A204.1 (cell line): ENCODE results near the gene C2orf80.
"Not testable (repeated sequence)": the region's sequence is repeated elsewhere in the genome, so short reads cannot be mapped to it uniquely, and the experiment has no call there.

Experiments
- FAIRE-seq: peaks from 2 replicates; lab custom pipeline; 2012; peaks lifted over from hg19 to GRCh38; lab: Jason Lieb, UNC

The C2orf80 gene

DNA sequence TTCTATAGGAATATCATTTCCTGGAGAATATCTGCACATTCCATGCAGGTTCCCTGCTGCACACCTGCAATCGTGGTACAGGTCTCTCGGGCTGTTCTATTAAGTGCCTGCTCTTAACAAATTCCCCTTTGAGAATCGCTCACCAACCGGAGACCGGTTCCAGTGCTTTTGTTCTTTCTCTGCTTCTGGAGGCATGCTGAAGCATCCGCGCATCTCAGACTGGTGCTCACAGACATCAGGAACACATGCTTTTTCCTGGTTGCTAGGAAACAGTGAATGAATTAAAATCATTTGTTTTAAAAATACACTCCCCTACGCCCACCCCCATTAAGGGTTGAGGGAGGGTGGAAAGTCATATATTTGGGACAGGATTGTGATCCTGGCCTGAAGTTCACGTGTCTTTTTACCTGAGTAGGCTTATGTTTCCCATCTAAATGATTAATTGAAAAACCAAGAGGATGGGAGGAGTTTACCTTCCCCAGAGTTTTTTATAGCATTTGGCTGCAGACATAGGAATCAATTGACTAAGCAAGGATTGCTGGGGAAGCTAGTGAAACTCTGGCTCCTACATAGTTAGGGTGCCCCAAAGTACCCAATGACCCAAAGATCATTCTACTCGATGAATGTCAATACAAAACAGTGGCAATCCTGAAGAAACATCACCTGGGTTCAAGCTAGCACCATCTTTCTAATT is at the start of gene C2orf80:
Gene C2orf80, minus strand, starts transcription at position 221 of the 694 bp plus-strand sequence. CDS start 3,044 bp downstream, outside the sequence.
- FAIRE-seq: no peak

GRCh38 chr2:208235860-208236259 is 46.0 kb upstream of the C2orf80 start:
- no peak for FAIRE-seq

DNA sequence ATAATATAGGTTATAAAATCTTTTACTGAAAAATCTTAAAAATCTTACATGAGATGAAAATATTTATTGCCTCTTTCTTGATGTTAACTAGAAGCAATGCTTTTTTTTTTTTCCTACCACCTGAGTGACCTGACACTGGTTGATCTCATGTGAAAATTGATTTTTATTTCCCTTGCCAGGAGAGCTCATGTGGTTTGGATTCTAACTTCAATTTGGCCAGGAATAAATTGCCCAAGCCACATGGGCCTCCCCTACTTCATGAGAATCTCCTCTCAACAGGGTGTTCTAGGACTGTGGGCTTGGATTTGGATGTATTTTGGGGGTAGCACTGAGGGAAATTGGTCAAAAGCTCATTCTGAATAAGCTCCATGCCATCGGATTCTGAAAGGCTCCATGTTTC is 45.0 kb upstream of the C2orf80 start:
- no peak for FAIRE-seq

DNA sequence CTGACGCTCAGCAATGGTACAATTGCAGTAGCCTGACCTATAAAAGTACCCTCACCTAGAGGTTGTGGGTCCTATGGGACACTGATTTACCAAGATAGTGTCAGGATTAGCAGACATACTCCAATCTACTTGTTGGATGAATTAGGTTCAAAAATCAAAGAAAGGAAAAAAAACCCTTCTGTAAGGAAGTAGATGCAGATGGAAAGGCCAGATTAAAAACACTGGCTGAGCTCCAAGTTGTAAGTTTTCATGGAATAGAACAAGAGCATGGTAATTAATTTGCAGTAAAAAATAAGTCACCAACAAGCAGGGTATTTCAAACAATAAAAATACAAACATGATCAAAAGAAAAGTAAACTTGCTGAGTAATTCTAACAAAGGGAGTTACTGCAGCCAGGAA is 38.6 kb upstream of the C2orf80 start:
- no peak for FAIRE-seq

DNA sequence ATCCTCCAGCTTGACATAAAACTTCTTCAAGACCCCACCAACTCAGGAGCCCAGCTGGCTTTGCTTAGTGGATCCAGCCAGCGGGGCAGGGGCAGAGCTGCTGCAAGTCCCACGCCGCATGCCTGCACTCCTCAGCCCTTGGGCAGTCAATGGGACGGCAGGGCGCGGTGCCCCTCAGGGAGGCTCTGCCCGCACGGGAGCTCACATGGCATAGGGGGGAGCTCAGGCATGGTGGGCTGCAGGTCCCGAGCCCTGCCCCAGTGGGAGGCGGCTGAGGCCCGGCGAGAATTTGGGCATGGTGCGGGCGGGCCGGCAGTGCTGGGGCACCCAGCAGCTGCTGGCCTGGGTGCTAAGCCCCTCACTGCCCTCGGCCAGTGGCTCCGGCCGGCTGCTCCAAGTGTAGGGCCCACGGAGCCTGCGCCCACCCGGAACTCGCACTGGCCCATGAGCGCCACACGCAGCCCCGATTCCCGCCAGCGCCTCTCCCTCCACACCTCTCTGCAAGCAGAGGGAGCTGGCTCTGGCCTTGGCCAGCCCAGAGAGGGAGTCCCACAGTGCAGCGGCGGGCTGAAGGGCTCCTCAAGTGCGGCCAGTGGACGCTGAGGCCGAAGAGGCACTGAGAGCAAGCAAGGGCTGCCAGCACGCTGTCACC is 37.9 kb upstream of the C2orf80 start:
- no peak for FAIRE-seq

DNA sequence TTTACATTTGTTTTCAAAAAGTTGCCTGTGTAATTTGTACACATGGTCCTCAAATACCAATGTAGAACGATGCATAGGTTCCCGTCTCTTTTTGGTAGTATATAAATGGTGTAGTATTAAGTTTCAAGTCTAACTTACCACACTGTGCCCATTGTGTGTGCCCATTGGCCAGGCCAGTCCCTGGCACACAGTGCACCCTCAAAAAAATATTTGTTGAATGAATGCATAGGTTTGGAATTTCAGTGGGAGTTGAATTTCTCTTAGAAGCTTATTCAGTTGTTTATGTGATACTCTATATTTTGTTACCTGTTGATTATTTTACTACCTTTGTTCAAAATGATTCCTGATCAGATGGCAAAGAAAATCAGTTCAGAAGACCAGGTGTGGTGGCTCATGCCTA is 35.0 kb upstream of the C2orf80 start:
- FAIRE-seq: no peak

DNA sequence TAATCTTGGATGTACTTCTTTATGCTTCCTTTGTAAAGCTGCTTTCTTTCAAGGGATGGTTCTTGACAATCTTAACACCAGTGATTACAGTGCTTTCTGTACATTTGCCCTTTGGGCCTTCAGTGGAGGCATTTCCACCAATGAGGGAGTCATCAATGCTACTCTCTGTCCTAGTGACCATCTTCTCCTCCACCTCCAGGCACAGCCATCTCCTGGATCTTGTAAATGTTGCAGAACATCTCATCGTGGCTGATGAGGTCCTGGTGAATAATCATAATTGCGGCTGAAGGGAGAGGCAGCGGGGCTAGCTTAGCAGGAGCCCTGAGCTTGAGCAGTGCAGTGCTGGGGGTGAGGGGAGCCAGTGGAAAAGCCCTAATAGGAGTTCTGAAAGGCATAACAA is 32.5 kb upstream of the C2orf80 start:
- no peak for FAIRE-seq

DNA sequence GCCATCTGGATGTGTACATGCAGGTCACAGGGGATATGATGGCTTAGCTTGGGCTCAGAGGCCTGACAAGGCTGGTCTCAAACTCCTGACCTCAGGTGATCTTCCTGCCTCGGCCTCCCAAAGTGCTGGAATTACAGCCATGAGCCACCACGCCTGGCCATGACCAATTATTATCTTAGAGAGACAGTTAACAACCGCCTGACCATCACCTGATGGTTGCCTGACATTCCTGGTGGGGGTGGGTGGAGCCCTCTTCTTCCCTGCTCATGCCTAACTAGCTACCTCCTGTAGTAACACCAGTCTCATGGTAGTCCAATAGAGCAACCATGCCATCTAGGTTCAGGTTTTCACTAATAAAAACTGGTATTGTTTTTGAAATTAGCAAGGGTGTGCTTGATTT is 32.0 kb upstream of the C2orf80 start:
- not testable (repeated sequence) for FAIRE-seq

GRCh38 chr2:208210688-208211451 is 21.0 kb upstream of the C2orf80 start:
- no peak for FAIRE-seq

- FAIRE-seq: no peak
These were observed 18.7 kb upstream of the C2orf80 start for GRCh38 chr2:208208335-208209085.

DNA sequence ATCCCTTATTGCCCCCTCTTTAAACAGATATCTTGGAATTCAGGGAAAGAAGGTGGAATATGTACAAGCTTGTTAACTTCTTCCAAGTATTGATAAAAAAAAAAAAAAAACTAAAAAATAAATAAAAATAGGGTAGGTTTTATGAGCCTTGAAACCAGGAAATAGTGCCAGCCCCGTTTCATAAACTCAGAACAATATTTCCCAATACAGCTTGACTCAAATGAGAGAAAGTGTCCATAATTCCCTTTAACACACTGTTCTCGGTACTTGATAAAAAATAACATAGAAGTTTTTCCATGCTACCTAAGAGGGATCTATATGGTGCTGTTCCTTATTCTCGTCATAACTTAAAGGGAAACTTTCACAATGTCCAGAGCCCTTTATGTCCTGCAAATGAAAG is 17.9 kb upstream of the C2orf80 start:
- no peak for FAIRE-seq

DNA sequence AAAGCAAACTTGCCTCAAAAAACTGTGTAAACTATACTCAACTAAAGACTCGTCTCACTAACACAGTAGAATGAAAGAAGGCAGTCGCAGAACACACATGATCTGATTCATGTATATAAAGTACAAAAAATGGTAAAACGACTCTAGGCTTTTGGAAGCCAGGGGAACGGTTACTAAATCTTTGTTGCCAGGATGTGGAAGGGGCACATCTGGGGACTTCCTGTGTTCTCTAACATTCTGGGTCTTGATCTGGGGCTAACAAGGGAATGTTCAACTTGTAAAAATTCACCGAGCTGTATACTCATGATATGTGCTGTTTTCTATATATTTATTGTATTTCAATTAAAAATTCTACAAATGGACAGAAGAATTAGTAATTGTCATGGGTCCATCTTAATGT is 14.3 kb upstream of the C2orf80 start:
- no peak for FAIRE-seq

DNA sequence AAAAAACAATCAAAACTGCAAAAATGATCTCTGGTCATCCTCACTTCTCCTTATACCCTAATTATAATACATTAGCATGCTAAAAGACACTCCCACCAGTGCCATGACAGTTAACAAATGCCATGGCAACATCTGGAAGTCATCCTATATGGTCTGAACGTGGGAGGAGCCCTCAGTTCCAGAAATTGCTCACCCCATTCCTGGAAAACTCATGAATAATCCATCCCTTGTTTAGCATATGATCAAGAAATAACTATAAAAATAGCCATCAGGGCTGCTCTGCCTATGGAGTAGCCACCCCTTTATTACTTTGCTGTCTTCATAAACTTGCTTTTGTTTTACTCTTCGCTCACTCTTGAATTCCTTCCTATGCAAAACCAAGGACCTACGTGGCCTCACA is 5.7 kb upstream of the C2orf80 start:
- no peak for FAIRE-seq

- no peak for FAIRE-seq
These were observed 2.9 kb upstream of the C2orf80 start for GRCh38 chr2:208192611-208193236.

DNA sequence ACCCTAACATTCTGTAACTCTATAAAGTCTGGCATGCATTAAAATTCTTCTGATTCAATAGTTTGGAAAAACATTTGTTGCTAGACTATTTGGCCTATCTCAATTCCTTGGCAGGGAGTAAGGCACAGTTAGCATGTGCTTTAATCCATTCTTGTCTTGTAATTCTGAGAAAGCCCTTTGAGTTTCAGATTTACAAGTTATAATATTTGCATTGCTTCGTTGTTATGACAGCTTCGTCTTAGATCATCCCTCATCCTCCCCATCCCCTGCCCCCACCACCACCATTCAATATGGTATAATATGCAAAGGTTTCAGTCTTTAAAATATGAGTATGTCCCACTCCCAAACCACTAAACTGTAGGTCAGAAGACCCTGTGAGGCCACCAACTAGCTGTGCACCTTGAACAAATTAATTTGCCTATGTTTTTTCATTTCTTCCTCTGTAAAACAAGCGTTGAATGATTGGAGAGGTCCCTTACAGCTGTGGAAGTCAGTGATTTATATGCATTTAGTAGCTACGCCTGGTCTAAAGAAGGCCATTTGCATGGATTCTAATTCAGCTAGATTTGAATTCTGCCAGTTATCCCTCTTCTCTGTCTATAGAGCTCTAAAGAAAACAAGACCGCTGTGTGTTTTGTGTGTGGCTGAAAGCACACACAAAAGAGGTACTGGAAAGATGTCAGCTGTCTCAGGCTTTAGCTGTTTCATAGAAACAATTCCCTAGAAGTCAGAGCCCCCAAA is 591 bp downstream of the C2orf80 start:
- no peak for FAIRE-seq

DNA sequence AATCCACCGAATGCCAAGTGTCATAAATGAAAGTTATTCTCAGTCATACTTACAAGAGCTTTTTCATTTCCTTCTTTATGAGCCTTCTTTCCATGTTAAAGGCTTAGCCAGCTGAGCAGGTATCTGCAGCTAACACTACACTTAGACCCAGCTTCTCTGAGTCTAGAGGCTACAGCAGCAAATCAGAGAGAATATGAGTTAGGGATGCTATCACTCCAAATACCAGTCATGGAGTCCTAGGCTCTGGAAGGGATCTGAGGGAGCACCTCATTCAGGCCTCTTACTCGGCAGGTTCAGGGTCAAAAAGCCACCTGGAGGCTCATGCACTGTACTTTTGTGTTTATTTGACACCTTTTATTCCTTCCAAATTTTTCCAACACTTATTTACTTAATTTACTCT is 2.9 kb downstream of the C2orf80 start:
- no peak for FAIRE-seq

- FAIRE-seq: no peak
These were observed 3.4 kb downstream of the C2orf80 start for GRCh38 chr2:208186465-208186864.

- no peak for FAIRE-seq
These were observed 5.7 kb downstream of the C2orf80 start for GRCh38 chr2:208183972-208184705.

- FAIRE-seq: no peak
These were observed 6.3 kb downstream of the C2orf80 start for GRCh38 chr2:208183526-208183925.

GRCh38 chr2:208182835-208183234 is 7.0 kb downstream of the C2orf80 start:
- no peak for FAIRE-seq
